NCI-H345 (cell line): ENCODE data around the gene SRRM2.

Experiments used
- DNase-seq: peaks from one replicate; lab custom pipeline; 2025; lab: John Stamatoyannopoulos, UW

The SRRM2 gene

DNA sequence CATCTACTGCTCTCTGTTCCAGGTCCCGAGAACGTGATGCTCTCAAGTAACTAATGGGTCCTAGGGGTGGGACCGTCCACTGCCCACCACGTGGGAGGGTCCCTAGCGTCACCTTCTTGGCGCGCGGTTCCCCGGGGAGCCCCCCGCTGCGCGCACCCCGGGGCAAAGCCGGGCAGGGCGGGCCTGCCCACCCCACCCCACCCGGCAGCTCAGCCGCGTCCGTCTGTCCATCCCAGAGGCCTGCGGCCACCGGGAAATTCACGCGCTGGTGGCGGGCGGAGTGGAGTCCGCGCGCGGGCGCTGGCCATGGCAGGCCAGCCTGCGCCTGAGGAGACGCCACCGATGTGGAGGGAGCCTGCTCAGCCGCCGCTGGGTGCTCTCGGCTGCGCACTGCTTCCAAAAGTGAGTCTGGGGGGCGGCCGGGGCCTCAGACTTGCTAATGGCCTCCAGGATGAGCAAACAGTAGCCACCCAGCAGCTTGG, 46.3 kb downstream of the SRRM2 start:
- DNase-seq, result no peak

DNA sequence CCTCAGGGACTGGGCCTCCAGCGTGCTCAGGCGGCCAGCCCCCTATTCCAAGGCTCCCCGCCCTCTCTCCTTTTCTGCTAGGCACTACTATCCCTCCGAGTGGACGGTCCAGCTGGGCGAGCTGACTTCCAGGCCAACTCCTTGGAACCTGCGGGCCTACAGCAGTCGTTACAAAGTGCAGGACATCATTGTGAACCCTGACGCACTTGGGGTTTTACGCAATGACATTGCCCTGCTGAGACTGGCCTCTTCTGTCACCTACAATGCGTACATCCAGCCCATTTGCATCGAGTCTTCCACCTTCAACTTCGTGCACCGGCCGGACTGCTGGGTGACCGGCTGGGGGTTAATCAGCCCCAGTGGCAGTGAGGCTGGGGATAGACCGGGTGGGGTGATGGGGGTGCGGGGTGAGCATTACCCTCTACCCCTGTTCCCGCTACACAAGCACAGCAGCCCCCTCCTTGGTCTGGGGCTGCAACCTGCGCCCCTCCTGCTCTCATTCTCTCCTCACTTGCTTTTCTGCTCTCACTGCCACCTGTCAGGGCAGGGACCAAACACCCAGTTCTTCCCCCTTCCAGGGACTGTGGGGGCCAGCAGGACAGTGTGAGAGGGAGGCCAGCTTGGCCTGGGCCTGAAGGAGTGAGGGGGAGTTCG, 46.9 kb downstream of the SRRM2 start:
- DNase-seq, result no peak

GRCh38 chr16:2799859-2800226, 47.4 kb downstream of the SRRM2 start:
- DNase-seq, result no peak

DNA sequence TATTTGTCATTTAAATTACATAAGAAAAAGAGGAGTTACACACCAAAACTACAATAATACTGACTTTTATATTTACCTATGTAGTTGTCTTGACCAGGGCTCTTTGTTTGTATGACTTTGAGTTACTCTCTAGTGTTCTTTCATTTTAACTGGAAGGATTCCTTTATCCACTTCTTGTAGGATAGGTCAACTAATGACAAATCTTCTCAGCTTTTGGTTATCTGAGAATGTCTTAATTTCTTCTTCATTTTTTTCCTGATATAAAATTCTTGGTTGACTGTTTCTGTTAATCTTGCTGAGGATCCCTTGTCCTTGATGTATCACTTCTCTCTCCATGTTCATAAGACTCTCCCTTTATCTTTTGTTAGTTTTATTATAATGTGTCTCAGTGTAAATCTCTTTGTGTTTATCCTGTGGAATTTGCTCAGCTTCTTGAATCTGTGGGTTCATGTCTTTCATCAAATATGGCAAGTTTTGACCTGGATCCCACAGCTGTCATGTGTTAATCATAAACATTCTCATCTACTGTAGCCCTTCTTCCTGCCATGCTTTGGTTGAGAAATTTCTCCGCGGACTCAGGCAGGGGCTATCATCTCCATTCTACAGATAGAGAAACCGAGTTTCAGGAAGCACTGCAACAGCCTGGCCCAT, 51.2 kb downstream of the SRRM2 start:
- no peak for DNase-seq

DNA sequence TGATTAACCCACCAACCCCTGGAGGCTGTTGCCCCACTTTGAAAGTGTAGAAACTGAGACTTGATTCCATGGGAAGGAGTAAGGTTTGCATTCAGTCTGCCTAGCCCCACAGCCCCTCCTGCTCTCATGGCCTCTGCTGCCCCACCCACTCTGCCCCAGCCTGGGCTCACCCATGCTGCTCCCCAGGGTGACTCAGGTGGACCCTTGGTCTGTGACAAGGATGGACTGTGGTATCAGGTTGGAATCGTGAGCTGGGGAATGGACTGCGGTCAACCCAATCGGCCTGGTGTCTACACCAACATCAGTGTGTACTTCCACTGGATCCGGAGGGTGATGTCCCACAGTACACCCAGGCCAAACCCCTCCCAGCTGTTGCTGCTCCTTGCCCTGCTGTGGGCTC, 52.3 kb downstream of the SRRM2 start:
- no peak for DNase-seq

- no peak for DNase-seq
Measured at GRCh38 chr16:2806286-2806685, 53.8 kb downstream of the SRRM2 start.

- DNase-seq, result no peak
Measured at GRCh38 chr16:2808181-2808580, 55.7 kb downstream of the SRRM2 start.

DNA sequence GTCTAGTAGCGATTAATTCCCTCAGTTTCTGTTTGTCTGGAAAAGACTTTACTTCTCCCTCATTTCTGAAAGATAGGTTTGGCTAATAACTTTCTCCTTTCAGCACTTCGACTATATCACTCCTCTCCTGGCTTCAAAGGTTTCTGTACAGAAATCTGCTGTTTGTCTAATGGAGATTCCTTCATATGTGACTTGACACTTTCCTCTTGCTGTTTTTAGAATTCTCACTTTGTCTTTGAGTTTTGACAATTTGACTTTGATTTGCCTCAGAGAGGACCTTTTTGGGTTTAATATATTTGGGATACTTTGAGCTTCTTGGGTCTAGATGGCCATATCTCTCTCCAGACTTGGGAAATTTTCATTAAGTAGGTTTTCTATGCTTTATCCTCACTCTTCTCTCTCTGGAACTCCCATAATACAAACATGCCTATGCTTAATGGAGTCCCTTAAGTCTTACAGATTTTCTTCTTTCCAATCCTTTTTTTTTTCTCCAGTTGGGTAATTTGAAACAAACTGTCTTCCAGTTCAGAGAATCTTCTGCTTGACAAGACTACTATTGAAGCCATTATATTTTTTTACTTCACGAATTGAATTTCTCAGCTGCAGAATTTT, 56.8 kb downstream of the SRRM2 start:
- no peak for DNase-seq

DNA sequence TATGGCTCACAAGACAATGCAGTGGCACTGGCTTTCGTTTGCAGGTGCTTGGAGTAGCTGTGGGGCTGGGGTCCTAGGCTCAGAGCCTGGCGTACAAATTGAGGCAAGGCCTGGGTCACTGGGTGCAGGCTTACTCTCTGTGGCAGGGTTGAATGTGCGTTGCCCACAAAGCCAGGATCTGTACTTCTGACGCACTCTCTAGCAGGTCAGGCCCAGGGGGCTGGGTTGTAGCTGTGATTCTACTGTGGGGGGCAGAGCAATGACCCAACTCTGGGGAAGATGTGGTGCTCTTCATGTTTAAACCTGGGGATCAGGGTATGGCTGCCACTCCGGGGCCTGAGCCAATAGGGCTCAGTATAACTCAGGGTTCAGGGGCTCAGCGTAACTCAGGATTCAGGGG, 58.2 kb downstream of the SRRM2 start:
- no peak for DNase-seq

DNA sequence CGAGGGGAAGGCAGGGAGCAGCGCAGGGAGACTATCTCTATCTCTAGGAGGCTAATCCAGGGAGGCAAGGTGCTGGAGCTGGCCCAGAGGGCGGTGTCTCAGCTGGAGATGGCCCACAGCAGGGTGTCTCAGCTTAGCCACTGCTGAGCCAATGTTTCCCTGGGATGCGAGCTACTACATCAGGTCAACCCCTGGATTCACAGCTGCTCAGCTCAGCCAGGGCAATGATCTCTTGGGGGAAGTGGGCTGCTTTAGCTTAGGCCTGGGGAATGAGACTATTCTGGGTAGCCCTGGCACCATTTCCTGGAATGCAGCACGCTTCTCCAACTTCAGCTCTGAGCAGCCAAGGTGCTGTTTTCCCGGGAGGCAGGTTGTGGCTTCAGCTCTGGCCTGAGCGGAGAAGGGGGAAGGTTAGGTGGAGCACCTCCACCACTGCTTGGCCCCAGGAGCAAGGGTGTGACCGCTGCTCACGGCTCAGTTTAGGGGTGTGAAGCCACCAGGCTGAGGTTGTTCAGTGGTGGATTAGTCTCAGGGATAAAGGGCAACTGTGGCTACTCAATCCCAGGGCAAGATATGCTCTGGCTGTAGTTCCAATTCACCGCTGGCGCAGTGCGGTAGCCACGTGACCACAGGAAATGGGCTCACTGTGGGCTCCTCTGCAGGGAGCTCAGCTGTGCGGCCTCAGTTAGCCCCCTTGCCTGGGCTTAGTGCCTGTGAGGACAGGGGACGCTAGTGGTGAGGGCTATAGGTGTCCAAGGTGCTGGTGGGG, 59.4 kb downstream of the SRRM2 start:
- DNase-seq, result no peak

DNA sequence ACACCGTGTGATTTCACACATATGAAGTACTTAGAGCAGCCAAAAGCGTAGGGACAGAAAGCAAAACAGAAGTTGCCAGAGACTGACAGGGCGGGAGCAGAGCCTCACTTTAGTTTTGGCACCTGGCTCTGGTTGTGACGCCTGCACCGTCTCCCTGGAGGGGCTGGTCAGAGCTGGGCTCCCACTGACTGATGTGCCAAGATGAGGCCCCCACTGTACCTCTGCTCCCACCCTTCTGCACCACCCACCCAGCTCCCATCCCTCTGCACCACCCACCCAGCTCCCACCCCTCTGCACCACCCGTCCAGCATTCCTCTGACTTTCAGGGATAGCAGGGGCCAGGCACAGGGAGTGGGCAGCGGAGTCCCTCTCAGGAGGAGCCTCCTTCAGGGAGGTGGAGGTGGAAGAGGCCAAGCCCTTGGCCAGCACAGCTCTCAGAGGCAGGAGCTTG, 61.4 kb downstream of the SRRM2 start:
- DNase-seq, result no peak

DNA sequence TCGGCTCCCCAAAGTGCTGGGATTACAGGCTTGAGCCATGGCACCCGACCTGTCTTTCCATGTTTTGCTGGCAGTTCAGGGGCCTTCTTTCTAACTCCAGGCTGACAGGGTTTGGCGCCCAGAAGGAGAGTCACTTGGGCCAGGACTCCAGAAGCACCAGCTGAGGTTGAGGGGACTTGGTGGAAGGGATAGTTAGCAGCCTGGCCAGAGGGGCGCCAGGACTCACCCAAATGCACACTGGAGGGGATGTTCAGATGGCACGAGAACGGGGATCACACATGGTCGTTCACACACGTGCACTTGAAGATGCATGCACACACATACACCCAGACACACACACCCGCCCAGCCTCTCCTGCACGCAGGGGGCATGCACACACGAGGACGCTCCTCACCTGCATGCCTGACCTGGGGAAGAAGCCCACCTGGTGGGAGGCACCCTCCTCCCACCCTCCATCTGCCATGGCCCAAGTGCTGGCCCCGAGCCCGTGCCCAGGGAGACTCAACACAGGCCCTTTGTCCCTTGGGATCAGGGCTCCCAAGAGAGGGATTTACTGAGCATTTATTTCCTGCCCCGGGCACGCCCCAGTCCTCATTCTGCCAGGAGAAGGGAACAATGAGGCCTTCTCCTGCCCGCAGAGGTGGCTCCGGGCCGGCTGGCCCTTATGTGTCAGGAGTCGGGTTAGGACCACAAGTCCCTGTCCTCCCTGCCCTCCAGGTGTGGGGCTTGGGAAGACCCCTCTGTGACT, 62.3 kb downstream of the SRRM2 start:
- DNase-seq, result no peak

DNA sequence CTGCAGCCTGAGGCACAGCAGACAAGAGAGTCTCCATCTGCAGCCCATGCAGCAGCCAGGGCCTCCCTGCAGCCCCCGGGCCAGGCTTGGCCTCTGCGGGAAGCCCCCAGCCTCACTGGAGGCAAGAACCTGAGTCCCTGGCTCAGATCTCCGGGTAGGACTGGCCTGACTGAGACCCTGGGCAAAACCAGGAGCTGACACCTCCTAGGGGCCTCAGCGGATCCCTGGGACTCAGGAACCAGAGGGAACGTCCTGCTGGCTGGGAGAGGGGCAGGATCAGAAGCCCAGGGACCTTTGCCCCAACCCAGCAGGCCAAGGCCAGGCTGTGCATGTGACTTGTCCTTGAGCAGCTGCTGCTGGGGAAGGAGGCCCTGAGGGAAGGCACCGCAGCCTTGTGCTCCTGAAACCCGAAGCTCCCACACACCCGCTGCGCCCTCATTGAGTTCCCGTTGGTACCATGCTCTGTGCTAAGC, 62.9 kb downstream of the SRRM2 start:
- no peak for DNase-seq

DNA sequence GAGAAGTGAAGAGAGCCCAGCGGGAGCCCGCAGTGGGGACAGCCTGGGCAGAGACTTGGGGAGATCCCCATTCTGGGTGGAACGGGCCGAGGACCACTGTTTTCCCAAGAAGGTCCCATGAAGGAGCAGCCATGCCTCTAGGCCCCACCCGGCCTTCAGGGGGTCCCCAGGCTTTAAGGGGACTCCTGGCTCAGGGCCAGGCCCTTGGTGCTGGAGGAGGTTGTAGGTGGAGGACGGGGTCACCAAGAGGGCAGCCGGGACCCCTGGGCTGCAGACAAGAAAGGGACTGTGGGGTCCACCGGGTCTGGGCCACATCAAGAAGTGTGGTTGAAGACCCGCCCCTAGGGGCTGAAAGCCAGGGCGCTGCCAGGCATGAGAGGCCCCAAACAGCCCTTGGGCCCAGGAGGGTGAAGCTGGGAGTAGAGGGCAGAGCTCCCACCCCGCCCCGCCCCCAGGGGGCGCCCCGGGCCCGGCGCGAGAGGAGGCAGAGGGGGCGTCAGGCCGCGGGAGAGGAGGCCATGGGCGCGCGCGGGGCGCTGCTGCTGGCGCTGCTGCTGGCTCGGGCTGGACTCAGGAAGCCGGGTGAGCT, 64.4 kb downstream of the SRRM2 start, which contains the start of gene PRSS21:
Gene PRSS21, plus strand, starts transcription at position 487 of the 589 bp plus-strand sequence. Its CDS starts 32 bp downstream, at position 519.
- DNase-seq, result no peak

- no peak for DNase-seq
Measured at GRCh38 chr16:2817340-2818271, 65.2 kb downstream of the SRRM2 start.

GRCh38 chr16:2818272-2818876, 65.9 kb downstream of the SRRM2 start:
- DNase-seq, result no peak

DNA sequence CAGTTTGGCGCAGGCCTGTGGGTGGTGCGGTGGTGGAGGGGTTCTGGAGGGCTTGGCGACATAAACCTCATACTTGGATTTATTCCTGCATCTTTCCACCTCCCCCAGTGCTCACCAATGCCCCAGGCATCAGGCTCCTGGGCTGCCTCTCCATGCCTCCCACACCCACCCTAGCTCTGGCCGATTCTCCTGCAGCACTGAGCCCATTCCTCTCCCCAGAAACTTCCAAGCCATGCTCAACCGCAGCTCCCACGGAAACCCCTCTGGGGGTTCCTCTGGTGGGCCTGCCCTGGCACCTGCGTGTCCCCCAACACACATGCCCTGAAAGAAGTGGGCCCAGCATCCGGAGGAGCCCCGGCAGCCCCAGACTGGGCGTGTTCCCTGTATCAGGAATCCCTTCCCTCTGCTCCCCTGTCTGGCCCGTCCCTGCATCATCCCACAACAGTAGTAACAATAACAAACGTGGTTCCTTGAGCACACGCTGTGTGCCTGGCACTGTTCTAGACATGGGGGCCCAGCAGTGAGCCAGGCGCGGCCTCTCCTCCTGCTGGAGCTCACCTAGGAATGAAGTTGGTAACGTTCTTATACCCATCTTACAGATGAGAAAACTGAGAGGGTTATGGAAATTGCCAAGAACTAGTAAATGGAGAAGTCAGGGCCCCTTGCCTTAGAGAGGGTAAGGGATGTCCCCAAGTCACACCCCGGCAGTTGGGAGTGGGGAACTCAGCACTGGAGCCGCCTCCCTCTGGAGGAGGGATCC, 66.9 kb downstream of the SRRM2 start:
- DNase-seq, result no peak

DNA sequence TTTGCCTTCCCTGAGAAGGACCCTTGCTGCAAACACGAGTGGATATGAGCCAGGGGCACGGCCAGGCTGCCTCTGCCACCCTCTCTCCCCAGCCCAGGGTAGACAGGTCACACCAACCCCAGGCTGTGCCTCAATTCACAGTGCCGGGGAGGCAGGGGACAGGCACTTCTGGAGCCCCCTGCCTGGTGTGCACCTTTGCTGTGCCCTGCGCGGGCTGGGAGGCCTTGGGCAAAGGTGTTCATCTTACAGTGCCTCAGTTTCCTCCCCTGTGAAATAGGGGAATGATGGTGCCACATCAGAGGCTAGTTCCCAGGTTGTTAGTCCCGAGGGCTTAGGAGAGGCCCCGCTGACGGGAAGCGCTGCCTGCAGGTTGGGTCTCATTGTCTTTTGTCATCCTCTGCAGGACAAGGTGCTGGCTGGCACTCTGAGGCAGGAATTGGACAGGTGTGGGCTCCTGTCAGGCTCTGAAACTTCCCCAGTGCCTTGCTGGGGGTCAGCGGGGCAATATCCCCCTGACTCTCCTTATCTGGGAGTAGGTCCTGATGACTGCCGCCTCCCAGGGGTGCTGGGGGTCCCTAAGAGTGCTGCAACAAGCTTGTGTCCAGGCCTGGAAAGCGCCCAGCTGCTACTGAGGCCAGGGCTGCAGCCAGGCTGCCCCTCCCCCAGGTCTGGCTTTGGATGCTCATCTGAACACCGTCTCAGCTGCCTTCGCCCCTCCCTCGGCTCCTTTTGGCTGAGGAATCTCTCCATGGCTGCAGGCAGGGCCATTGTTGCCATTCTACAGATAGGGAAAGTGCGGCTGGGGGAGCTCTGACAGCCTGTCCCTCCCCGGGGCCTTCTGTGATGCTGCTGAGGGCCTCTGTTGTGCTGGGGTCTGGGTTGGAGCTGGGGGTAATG, 67.7 kb downstream of the SRRM2 start:
- DNase-seq, result no peak
